IMR-90 (cell line): Measurements from ENCODE around the gene HACD2. TPM values are rescaled to one million over a fixed set of nuclear protein-coding genes. Genes with fewer than 3 reads are reported as not detected.

Source experiments
- ATAC-seq: fragments of 200-7000 bp; cut with Tn5 transposase; 2 replicates; pipeline ENCODE4 v1.9.1; 2020; ENCODE audit warnings: low read depth, mild to moderate bottlenecking, moderate library complexity
- BruUV-seq: library from RNA; stranded (reverse); fragments of 400-500 nt; replicated peaks from 2 replicates; lab custom pipeline; 2021; lab: Mats Ljungman, UMichigan
- CTCF ChIA-PET: fragments of 300-600 bp; formaldehyde crosslinking; extraction: SDS; loops from one replicate; lab custom pipeline; 2021; ENCODE audit warnings: antibody characterized with exemption; lab: Yijun Ruan, JAX
- POLR2A ChIA-PET: fragments of 300-600 bp; sonication (Branson Sonifier 250); formaldehyde crosslinking; loops from one replicate; lab custom pipeline; 2022; ENCODE audit warnings: antibody characterized with exemption; ENCODE audit not compliant: unreplicated experiment; lab: Charles Lee
- DNase-seq: peaks from one replicate; pipeline ENCODE4 v3.0.0; 2013
- H2AFZ ChIP-seq: replicated peaks from 2 replicates; pipeline ENCODE3; 2013; ENCODE audit warnings: low read length, mild to moderate bottlenecking; ENCODE audit not compliant: poor library complexity
- H2AK5ac ChIP-seq: 2 replicates; pipeline ENCODE4 v1.6.1; 2013; ENCODE audit warnings: low read depth, low read length, inconsistent platforms
- H2AK9ac ChIP-seq: replicated peaks from 2 replicates; pipeline ENCODE3; 2013; ENCODE audit warnings: mild to moderate bottlenecking, low read depth, low read length, moderate library complexity; ENCODE audit not compliant: poor library complexity
- H2BK120ac ChIP-seq: 2 replicates; pipeline ENCODE4 v1.6.1; 2013; ENCODE audit warnings: low read depth, low read length, inconsistent platforms
- H2BK15ac ChIP-seq: 3 replicates; pipeline ENCODE4 v1.6.1; 2013; ENCODE audit warnings: low read depth, low read length, inconsistent platforms
- H2BK20ac ChIP-seq: 2 replicates; pipeline ENCODE4 v1.6.1; 2013; ENCODE audit warnings: low read depth, mild to moderate bottlenecking, inconsistent platforms, low read length, moderate library complexity
- H2BK5ac ChIP-seq: 2 replicates; pipeline ENCODE4 v1.6.1; 2013; ENCODE audit warnings: mild to moderate bottlenecking, low read depth, low read length, inconsistent platforms; ENCODE audit not compliant: poor library complexity, severe bottlenecking
- H3K14ac ChIP-seq: replicated peaks from 2 replicates; pipeline ENCODE4 v1.6.1; 2013; ENCODE audit warnings: low read depth, low read length, inconsistent platforms
- H3K18ac ChIP-seq: 2 replicates; pipeline ENCODE4 v1.6.1; 2013; ENCODE audit warnings: low read depth, low read length, control low read depth
- H3K23ac ChIP-seq: 2 replicates; pipeline ENCODE4 v1.6.1; 2013; ENCODE audit warnings: low read depth, low read length, inconsistent platforms
- H3K27ac ChIP-seq: 2 replicates; pipeline ENCODE4 v1.5.1; 2013; ENCODE audit warnings: mild to moderate bottlenecking, control low read depth, low read length; ENCODE audit not compliant: insufficient read depth
- H3K27me3 ChIP-seq: 2 replicates; pipeline ENCODE4 v1.6.1; 2013; ENCODE audit warnings: low read length; ENCODE audit not compliant: control insufficient read depth, insufficient read depth
- H3K36me3 ChIP-seq: 2 replicates; pipeline ENCODE4 v1.6.1; 2013; ENCODE audit warnings: low read length, mixed read lengths; ENCODE audit not compliant: control insufficient read depth, insufficient read depth
- H3K4ac ChIP-seq: 2 replicates; pipeline ENCODE4 v1.6.1; 2013; ENCODE audit warnings: low read depth, low read length, inconsistent platforms
- H3K4me1 ChIP-seq: 2 replicates; pipeline ENCODE4 v1.6.1; 2013; ENCODE audit warnings: low read length, mixed read lengths; ENCODE audit not compliant: control insufficient read depth, insufficient read depth
- H3K4me2 ChIP-seq: 2 replicates; pipeline ENCODE4 v1.6.1; 2013; ENCODE audit warnings: low read depth, mild to moderate bottlenecking, control low read depth, low read length, moderate library complexity
- H3K4me3 ChIP-seq: 2 replicates; pipeline ENCODE4 v1.5.1; 2013; ENCODE audit warnings: low read depth, mild to moderate bottlenecking, control low read depth, low read length, moderate library complexity; ENCODE audit not compliant: insufficient read depth
- H3K56ac ChIP-seq: 2 replicates; pipeline ENCODE4 v1.6.1; 2013; ENCODE audit warnings: low read length, inconsistent platforms; ENCODE audit not compliant: insufficient read depth; ENCODE audit errors: extremely low read depth
- H3K79me1 ChIP-seq, 2 experiments: 2 replicates each; pipeline ENCODE4 v1.6.1; 2013; ENCODE audit warnings: low read length in 2 of 2, inconsistent platforms in 1 of 2, low read depth in 1 of 2
- H3K9ac ChIP-seq: 2 replicates; pipeline ENCODE4 v1.6.1; 2013; ENCODE audit warnings: low read depth, low read length, control low read depth
- H3K9me1 ChIP-seq: 2 replicates; pipeline ENCODE4 v1.6.1; 2013; ENCODE audit warnings: low read length, inconsistent platforms; ENCODE audit not compliant: insufficient read depth
- H3K9me3 ChIP-seq: 2 replicates; pipeline ENCODE4 v1.6.1; 2013; ENCODE audit warnings: low read length; ENCODE audit not compliant: control insufficient read depth, insufficient read depth
- H4K20me1 ChIP-seq: 2 replicates; pipeline ENCODE4 v1.6.1; 2013; ENCODE audit warnings: low read length, inconsistent platforms; ENCODE audit not compliant: insufficient read depth
- H4K5ac ChIP-seq: 2 replicates; pipeline ENCODE4 v1.6.1; 2013; ENCODE audit warnings: mild to moderate bottlenecking, low read depth, low read length, control low read depth
- H4K8ac ChIP-seq, 2 experiments: 2 replicates each; pipeline ENCODE4 v1.6.1; 2013; ENCODE audit warnings: low read depth in 2 of 2, low read length in 2 of 2, control low read depth in 1 of 2, inconsistent platforms in 1 of 2
- H4K91ac ChIP-seq: 2 replicates; pipeline ENCODE4 v1.6.1; 2013; ENCODE audit warnings: low read depth, low read length, inconsistent platforms; ENCODE audit not compliant: insufficient read depth
- SMC3 ChIP-seq: fragments of 150-350 bp; IDR thresholded peaks from 2 replicates; pipeline ENCODE4 v1.6.1; 2016; ENCODE audit warnings: low read depth, mild to moderate bottlenecking, antibody characterized with exemption, low read length, moderate library complexity
- WGBS, 2 experiments: methylation state at CpG; one replicate each; pipeline versions ENCODE4 v1.1.5 to v1.1.7; 2013; ENCODE audit warnings: missing lambda C conversion rate in 2 of 2; ENCODE audit not compliant: insufficient read length in 1 of 2; ENCODE audit errors: extremely low coverage in 2 of 2; 5-methylcytosine and 5-hydroxymethylcytosine counted together
- dilution Hi-C: fragments of 300-500 bp; cut with HindIII; formaldehyde crosslinking; loops from one replicate; pipeline ENCODE4 v1.14.3; 2018; ENCODE audit warnings: low sequenced_read_pairs; ENCODE audit not compliant: unreplicated experiment
- in situ Hi-C: fragments of 300-500 bp; cut with MboI; formaldehyde crosslinking; loops from 3 replicates; pipeline ENCODE4 v1.14.3; 2019; ENCODE audit warnings: low sequenced_read_pairs, inconsistent platforms, mixed read lengths
- intact Hi-C: fragments of 100-400 bp; cut with micrococcal nuclease; formaldehyde crosslinking; loops from 2 replicates; pipeline ENCODE4 v1.10.0; 2022
- polyA plus RNA-seq, 3 experiments: library from polyadenylated mRNA; depleted of rRNA; stranded (reverse); fragments of >200 nt; gene quantifications; 2 replicates each; pipeline ENCODE4 v1.2.3, GENCODE V29; 2012; ENCODE audit warnings: low replicate concordance in 1 of 3
- total RNA-seq: library from RNA; depleted of rRNA; stranded (reverse); fragments of >200 nt; gene quantifications from 2 replicates; pipeline ENCODE4 v1.2.3, GENCODE V29; 2012

Gene HACD2
- total and polyA plus RNA-seq, 2 of the 4 experiments (the other 2 are of a cell fraction): 21.5 to 22.6 TPM

GRCh38 chr3:123523023-123523412 is 61.8 kb downstream of the HACD2 start:
- Histone ChIP-seq H2BK20ac (no peak overlapping the region), H3K9ac (no peak overlapping the region), H3K36me3 (peaks cover 5% of the 10 kb centered on the region), H3K56ac (no peak overlapping the region), H2AFZ (no peak overlapping the region), H4K91ac (no peak overlapping the region), H3K27me3 (no peaks in the 10 kb centered on the region), H4K8ac (no peak overlapping the region), H2AK9ac (no peak overlapping the region), H2BK120ac (no peak overlapping the region), H4K5ac (no peak overlapping the region), H3K79me1 (peaks cover 0 to 11% of the 10 kb centered on the region in 2 experiments; a peak in 3 of 4 replicates), H3K18ac (no peak overlapping the region), H3K9me3 (no peaks in the 10 kb centered on the region), H3K23ac (no peak overlapping the region), H3K4ac (no peak overlapping the region), H3K27ac (no peak overlapping the region), H3K4me3 (no peak overlapping the region), H2BK15ac (no peak overlapping the region), H2AK5ac (no peak overlapping the region), H3K9me1 (peaks cover 4% of the 10 kb centered on the region; the same call in 1 of the 2 replicates), H3K4me2 (no peak overlapping the region), H2BK5ac (no peak overlapping the region), H3K14ac (no peak overlapping the region), H3K4me1 (no peaks in the 10 kb centered on the region), H4K20me1 (no peaks in the 10 kb centered on the region)
- DNase-seq (no peak), ATAC-seq (no peak)
- ChIA-PET CTCF (no interaction called here), POLR2A (no interaction called here)
- dilution Hi-C loops: no loop called here
- WGBS, 2 experiments: 94% methylated on average over 6 of the region's 11 CpGs; no CpG with 5 or more reads in 1 of the 2 experiments
- in situ Hi-C loops: no loop called here
- BruUV-seq: no TSS peak
- intact Hi-C loops: no loop called here
- no peak for TF ChIP-seq SMC3
